GM12878 (cell line): ENCODE data around the gene COX6A2.

Experiments
- CEBPB ChIP-seq, 2 experiments: fragments of 150-350 bp in 1 of 2; IDR thresholded peaks; 2 replicates each; pipeline ENCODE4 v1.6.1; 2012 to 2014; ENCODE audit warnings: low read depth in 2 of 2, low read length in 2 of 2, borderline replicate concordance in 1 of 2, inconsistent platforms in 1 of 2
- CTCF ChIP-seq, 3 experiments: IDR thresholded peaks in 2 of 3; conservative IDR thresholded peaks in 1 of 3; 2 replicates each; pipeline ENCODE4 v1.5.1; 2011; ENCODE audit warnings: low read depth in 3 of 3, low read length in 3 of 3, mild to moderate bottlenecking in 3 of 3, control low read depth in 2 of 3, moderate library complexity in 2 of 3, inconsistent platforms in 1 of 3, mixed read lengths in 1 of 3; ENCODE audit not compliant: control insufficient read depth in 2 of 3, insufficient read depth in 1 of 3; ENCODE audit errors: extremely low read depth in 1 of 3
- IRF3 ChIP-seq: fragments of 450-650 bp; IDR thresholded peaks from 2 replicates; pipeline ENCODE4 v1.6.1; 2014; ENCODE audit warnings: mild to moderate bottlenecking
- MTA2 ChIP-seq: fragments of 450-650 bp; IDR thresholded peaks from 2 replicates; pipeline ENCODE4 v1.6.1; 2016; ENCODE audit warnings: low read depth, mild to moderate bottlenecking, moderate library complexity
- POLR2A ChIP-seq: IDR thresholded peaks from 2 replicates; pipeline ENCODE4 v1.6.1; 2011; ENCODE audit warnings: low read depth, mild to moderate bottlenecking, low read length
- POLR2AphosphoS5 ChIP-seq: IDR thresholded peaks from 2 replicates; pipeline ENCODE4 v1.6.1; 2011; ENCODE audit warnings: mild to moderate bottlenecking, low read length, inconsistent platforms
- SIN3A ChIP-seq: IDR thresholded peaks from 2 replicates; pipeline ENCODE4 v1.6.1; 2012; ENCODE audit warnings: low read depth, low read length, improper control_type of control experiment
- SREBF1 ChIP-seq: IDR thresholded peaks from 2 replicates; pipeline ENCODE4 v1.6.1; 2012; ENCODE audit warnings: mild to moderate bottlenecking, low read length
- TF ChIP-seq, protein P1 (sequence below): IDR thresholded peaks from 2 replicates; pipeline ENCODE4 v1.6.1; 2012; ENCODE audit warnings: improper control_type of control experiment, low read depth, low read length; ENCODE audit not compliant: insufficient replicate concordance

GRCh38 chr16:31380201-31380600, 48.0 kb downstream of the COX6A2 start:
- no peak for TF ChIP-seq SIN3A
- TF ChIP-seq CTCF (IDR thresholded peaks at IDR 0.05 in 2 of 3, conservative IDR thresholded peaks at IDR 0.05 in 1 of 3; ENCODE audit: control insufficient read depth in 2 of 3, extremely low read depth in 1 of 3, insufficient read depth in 1 of 3, low read depth in 3 of 3, low read length in 3 of 3) = no peak
- TF ChIP-seq POLR2A = no peak
- TF ChIP-seq POLR2AphosphoS5 = no peak
- no peak for TF ChIP-seq IRF3
- no peak for TF ChIP-seq CEBPB (IDR thresholded peaks at IDR 0.05; ENCODE audit: borderline replicate concordance in 1 of 2, low read depth in 2 of 2, low read length in 2 of 2)
- TF ChIP-seq, protein P1, sequence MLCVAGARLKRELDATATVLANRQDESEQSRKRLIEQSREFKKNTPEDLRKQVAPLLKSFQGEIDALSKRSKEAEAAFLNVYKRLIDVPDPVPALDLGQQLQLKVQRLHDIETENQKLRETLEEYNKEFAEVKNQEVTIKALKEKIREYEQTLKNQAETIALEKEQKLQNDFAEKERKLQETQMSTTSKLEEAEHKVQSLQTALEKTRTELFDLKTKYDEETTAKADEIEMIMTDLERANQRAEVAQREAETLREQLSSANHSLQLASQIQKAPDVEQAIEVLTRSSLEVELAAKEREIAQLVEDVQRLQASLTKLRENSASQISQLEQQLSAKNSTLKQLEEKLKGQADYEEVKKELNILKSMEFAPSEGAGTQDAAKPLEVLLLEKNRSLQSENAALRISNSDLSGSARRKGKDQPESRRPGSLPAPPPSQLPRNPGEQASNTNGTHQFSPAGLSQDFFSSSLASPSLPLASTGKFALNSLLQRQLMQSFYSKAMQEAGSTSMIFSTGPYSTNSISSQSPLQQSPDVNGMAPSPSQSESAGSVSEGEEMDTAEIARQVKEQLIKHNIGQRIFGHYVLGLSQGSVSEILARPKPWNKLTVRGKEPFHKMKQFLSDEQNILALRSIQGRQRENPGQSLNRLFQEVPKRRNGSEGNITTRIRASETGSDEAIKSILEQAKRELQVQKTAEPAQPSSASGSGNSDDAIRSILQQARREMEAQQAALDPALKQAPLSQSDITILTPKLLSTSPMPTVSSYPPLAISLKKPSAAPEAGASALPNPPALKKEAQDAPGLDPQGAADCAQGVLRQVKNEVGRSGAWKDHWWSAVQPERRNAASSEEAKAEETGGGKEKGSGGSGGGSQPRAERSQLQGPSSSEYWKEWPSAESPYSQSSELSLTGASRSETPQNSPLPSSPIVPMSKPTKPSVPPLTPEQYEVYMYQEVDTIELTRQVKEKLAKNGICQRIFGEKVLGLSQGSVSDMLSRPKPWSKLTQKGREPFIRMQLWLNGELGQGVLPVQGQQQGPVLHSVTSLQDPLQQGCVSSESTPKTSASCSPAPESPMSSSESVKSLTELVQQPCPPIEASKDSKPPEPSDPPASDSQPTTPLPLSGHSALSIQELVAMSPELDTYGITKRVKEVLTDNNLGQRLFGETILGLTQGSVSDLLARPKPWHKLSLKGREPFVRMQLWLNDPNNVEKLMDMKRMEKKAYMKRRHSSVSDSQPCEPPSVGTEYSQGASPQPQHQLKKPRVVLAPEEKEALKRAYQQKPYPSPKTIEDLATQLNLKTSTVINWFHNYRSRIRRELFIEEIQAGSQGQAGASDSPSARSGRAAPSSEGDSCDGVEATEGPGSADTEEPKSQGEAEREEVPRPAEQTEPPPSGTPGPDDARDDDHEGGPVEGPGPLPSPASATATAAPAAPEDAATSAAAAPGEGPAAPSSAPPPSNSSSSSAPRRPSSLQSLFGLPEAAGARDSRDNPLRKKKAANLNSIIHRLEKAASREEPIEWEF = no peak
- TF ChIP-seq SREBF1 = no peak
- no peak for TF ChIP-seq MTA2
